ENCODE results near the gene TRIM72. TPM values are rescaled to one million over a fixed set of nuclear protein-coding genes. Genes with fewer than 3 reads are reported as not detected.
"Not testable (repeated sequence)": the region's sequence is repeated elsewhere in the genome, so short reads cannot be mapped to it uniquely, and the experiment has no call there.

Gene TRIM72
- total RNA-seq, 1 donor from 2014 or later: 0.04 TPM

- no peaks in the 10 kb centered on the region for H3K4me1 Mint-ChIP-seq
- DNase-seq (ENCODE audit: low spot score in 2 of 2, unreplicated experiment in 2 of 2): peak in 1 of 2 experiments; percentile 21
- H3K9me3 Mint-ChIP-seq: no peaks in the 10 kb centered on the region
- TF ChIP-seq CTCF (IDR thresholded peaks at IDR 0.05; ENCODE audit: unreplicated experiment): no peak
- H3K4me3 Mint-ChIP-seq: no peak overlapping the region
- no peaks in the 10 kb centered on the region for H3K36me3 Mint-ChIP-seq
- H3K27me3 Mint-ChIP-seq (ENCODE audit: low read depth): peaks cover 35% of the 10 kb centered on the region
- no peak overlapping the region for H3K27ac Mint-ChIP-seq
These were observed 54.1 kb downstream of the TRIM72 start for GRCh38 chr16:31268033-31268365.

GRCh38 chr16:31268891-31269290 is 55.0 kb downstream of the TRIM72 start:
- no peak for TF ChIP-seq CTCF (IDR thresholded peaks at IDR 0.05; ENCODE audit: unreplicated experiment)
- H3K4me1 Mint-ChIP-seq: no peaks in the 10 kb centered on the region

GRCh38 chr16:31269541-31269940 is 55.6 kb downstream of the TRIM72 start:
- Mint-ChIP-seq H3K36me3 (no peaks in the 10 kb centered on the region), H3K9me3 (no peaks in the 10 kb centered on the region), H3K4me1 (no peaks in the 10 kb centered on the region), H3K27ac (no peak overlapping the region), H3K27me3 (ENCODE audit: low read depth) (peaks cover 35% of the 10 kb centered on the region), H3K4me3 (no peak overlapping the region)
- DNase-seq (ENCODE audit: low spot score in 2 of 2, unreplicated experiment in 2 of 2): no peak
- TF ChIP-seq CTCF (IDR thresholded peaks at IDR 0.05; ENCODE audit: unreplicated experiment): no peak

More at GRCh38 chr16:31268891-31269290, 55.0 kb downstream of the TRIM72 start:
- Mint-ChIP-seq H3K27me3 (ENCODE audit: low read depth) (peaks cover 35% of the 10 kb centered on the region), H3K4me3 (no peak overlapping the region), H3K27ac (no peak overlapping the region), H3K9me3 (no peaks in the 10 kb centered on the region), H3K36me3 (no peaks in the 10 kb centered on the region)
- DNase-seq (ENCODE audit: low spot score in 2 of 2, unreplicated experiment in 2 of 2): peak in 1 of 2 experiments; percentile 25

- not testable (repeated sequence) for H3K36me3 Mint-ChIP-seq, H3K27ac Mint-ChIP-seq, H3K9me3 Mint-ChIP-seq, H3K4me1 Mint-ChIP-seq, H3K4me3 Mint-ChIP-seq
- H3K27me3 Mint-ChIP-seq (ENCODE audit: low read depth): peaks cover 37% of the 10 kb centered on the region
- peak in 1 of 2 experiments; percentile 9 for DNase-seq (ENCODE audit: low spot score in 2 of 2, unreplicated experiment in 2 of 2)
These were observed 56.1 kb downstream of the TRIM72 start for GRCh38 chr16:31269973-31270372.

GRCh38 chr16:31270795-31271194 is 56.9 kb downstream of the TRIM72 start:
- no peak for TF ChIP-seq CTCF (IDR thresholded peaks at IDR 0.05; ENCODE audit: unreplicated experiment)
- no peaks in the 10 kb centered on the region for H3K4me1 Mint-ChIP-seq
- DNase-seq (ENCODE audit: low spot score in 2 of 2, unreplicated experiment in 2 of 2): no peak
- H3K27me3 Mint-ChIP-seq (ENCODE audit: low read depth): peaks cover 34% of the 10 kb centered on the region
- no peaks in the 10 kb centered on the region for H3K9me3 Mint-ChIP-seq
- no peaks in the 10 kb centered on the region for H3K36me3 Mint-ChIP-seq
- no peak overlapping the region for H3K4me3 Mint-ChIP-seq
- no peak overlapping the region for H3K27ac Mint-ChIP-seq

- Mint-ChIP-seq H3K9me3 (no peaks in the 10 kb centered on the region), H3K4me3 (no peak overlapping the region), H3K27ac (no peak overlapping the region), H3K4me1 (no peaks in the 10 kb centered on the region), H3K36me3 (no peaks in the 10 kb centered on the region), H3K27me3 (ENCODE audit: low read depth) (peaks cover 27% of the 10 kb centered on the region)
- TF ChIP-seq CTCF (IDR thresholded peaks at IDR 0.05; ENCODE audit: unreplicated experiment): no peak
- peak in 1 of 2 experiments; percentile 26 for DNase-seq (ENCODE audit: low spot score in 2 of 2, unreplicated experiment in 2 of 2)
These were observed 57.8 kb downstream of the TRIM72 start for GRCh38 chr16:31271621-31272190.

Data from mesothelial cell of epicardium (in vitro differentiated cells).